GM06990 (cell line): ENCODE results near the gene NEB.

Experiments
- DNase-seq: peaks from one replicate; pipeline ENCODE4 v3.0.0-alpha.2; 2011; ENCODE audit not compliant: insufficient read length; ENCODE audit errors: extremely low read depth
- H3K27me3 ChIP-seq: replicated peaks from 2 replicates; pipeline ENCODE4 v1.6.0; 2011; ENCODE audit warnings: low read length; ENCODE audit not compliant: control insufficient read depth, insufficient read depth
- H3K36me3 ChIP-seq: 2 replicates; pipeline ENCODE4 v1.5.1; 2011; ENCODE audit warnings: low read length; ENCODE audit not compliant: control insufficient read depth, insufficient read depth
- H3K4me3 ChIP-seq: replicated peaks from 2 replicates; pipeline ENCODE4 v1.5.1; 2011; ENCODE audit warnings: low read depth, mild to moderate bottlenecking, control low read depth, low read length
- TF ChIP-seq, protein P1 (sequence below): IDR thresholded peaks from 2 replicates; pipeline ENCODE4 v1.5.1; 2011; ENCODE audit warnings: low read length, control low read depth, mild to moderate bottlenecking, inconsistent platforms; ENCODE audit not compliant: insufficient read depth, poor library complexity, severe bottlenecking

NEB gene

GRCh38 chr2:151459358-151459757 lies 274.9 kb downstream of the NEB start:
- Histone ChIP-seq H3K36me3 (no peaks in the 10 kb centered on the region; the same call in none of the 2 replicates), H3K27me3 (no peaks in the 10 kb centered on the region), H3K4me3 (no peak overlapping the region)
- no peak for DNase-seq
- TF ChIP-seq, protein P1, sequence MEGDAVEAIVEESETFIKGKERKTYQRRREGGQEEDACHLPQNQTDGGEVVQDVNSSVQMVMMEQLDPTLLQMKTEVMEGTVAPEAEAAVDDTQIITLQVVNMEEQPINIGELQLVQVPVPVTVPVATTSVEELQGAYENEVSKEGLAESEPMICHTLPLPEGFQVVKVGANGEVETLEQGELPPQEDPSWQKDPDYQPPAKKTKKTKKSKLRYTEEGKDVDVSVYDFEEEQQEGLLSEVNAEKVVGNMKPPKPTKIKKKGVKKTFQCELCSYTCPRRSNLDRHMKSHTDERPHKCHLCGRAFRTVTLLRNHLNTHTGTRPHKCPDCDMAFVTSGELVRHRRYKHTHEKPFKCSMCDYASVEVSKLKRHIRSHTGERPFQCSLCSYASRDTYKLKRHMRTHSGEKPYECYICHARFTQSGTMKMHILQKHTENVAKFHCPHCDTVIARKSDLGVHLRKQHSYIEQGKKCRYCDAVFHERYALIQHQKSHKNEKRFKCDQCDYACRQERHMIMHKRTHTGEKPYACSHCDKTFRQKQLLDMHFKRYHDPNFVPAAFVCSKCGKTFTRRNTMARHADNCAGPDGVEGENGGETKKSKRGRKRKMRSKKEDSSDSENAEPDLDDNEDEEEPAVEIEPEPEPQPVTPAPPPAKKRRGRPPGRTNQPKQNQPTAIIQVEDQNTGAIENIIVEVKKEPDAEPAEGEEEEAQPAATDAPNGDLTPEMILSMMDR, result no peak

DNA sequence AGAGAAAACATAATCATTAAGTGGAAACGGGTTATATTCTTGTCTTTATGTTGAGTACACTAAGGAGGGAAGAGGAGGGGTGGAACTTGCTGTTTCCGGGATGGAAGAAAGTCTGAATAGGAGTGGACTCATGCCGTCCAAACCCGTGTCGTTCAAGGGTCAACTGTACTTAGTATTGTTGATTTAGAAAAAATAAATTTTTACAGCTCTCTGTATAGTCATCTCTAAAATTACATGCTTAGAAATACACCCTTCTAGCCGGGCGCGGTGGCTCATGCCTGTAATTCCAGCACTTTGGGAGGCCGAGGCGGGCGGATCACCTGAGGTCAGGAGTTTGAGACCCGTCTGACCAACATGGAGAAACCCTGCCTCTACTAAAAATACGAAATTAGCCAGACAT lies 295.1 kb downstream of the NEB start:
- peaks cover 3% of the 10 kb centered on the region for H3K36me3 ChIP-seq
- TF ChIP-seq, protein P1, result no peak
- no peak overlapping the region for H3K4me3 ChIP-seq
- DNase-seq, result no peak
- H3K27me3 ChIP-seq, result no peaks in the 10 kb centered on the region

GRCh38 chr2:151438506-151438905 lies 295.8 kb downstream of the NEB start:
- no peak for DNase-seq
- Histone ChIP-seq H3K4me3 (no peak overlapping the region), H3K27me3 (no peaks in the 10 kb centered on the region), H3K36me3 (peaks cover 3% of the 10 kb centered on the region)
- TF ChIP-seq, protein P1, result no peak

DNA sequence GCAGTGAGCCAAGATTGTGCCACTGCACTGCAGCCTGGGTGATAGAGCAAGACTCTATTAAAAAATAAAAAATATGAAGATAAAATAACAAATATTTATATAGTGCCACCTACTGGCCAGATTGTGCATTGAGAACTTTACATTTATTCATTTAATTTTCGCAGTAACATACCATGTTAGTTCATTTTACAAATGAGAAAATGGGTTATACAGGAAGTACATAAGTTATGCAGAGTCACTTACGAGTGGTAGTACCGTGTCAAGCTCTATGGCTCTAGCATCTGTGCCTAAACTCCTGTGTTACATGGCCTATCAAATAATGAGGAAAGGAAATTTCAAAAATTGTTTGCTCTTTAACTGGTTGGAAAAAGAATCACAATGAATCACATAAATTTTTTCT lies 296.6 kb downstream of the NEB start:
- TF ChIP-seq, protein P1, result peak; percentile 44
- peak; percentile 22 for DNase-seq
- Histone ChIP-seq H3K4me3 (no peak overlapping the region), H3K27me3 (no peaks in the 10 kb centered on the region), H3K36me3 (peaks cover 3% of the 10 kb centered on the region)
